ENCODE results near the gene EML6.

Gene EML6

GRCh38 chr2:54783349-54783748, 59.9 kb downstream of the EML6 start:
- no peak for TF ChIP-seq ZNF274 (IDR thresholded peaks at IDR 0.05; ENCODE audit: low read depth, low read length)

GRCh38 chr2:54787270-54787669, 63.8 kb downstream of the EML6 start:
- TF ChIP-seq ZNF274 (IDR thresholded peaks at IDR 0.05; ENCODE audit: low read depth, low read length), result no peak
- no peak overlapping the region for H3K4me3 ChIP-seq (ENCODE audit: low read length)

More at GRCh38 chr2:54783349-54783748, 59.9 kb downstream of the EML6 start:
- H3K4me3 ChIP-seq (ENCODE audit: low read length), result no peak overlapping the region

- TF ChIP-seq ZNF274 (IDR thresholded peaks at IDR 0.05; ENCODE audit: low read depth, low read length), result no peak
- no peak overlapping the region for H3K4me3 ChIP-seq (ENCODE audit: low read length)
Measured at GRCh38 chr2:54787755-54788366, 64.4 kb downstream of the EML6 start.

- H3K4me3 ChIP-seq (ENCODE audit: low read length), result no peak overlapping the region
Measured at GRCh38 chr2:54789878-54790277, 66.4 kb downstream of the EML6 start.

GRCh38 chr2:54791831-54792230, 68.4 kb downstream of the EML6 start:
- no peak for TF ChIP-seq ZNF274 (IDR thresholded peaks at IDR 0.05; ENCODE audit: low read depth, low read length)
- H3K4me3 ChIP-seq (ENCODE audit: low read length), result no peak overlapping the region

More at GRCh38 chr2:54789878-54790277, 66.4 kb downstream of the EML6 start:
- no peak for TF ChIP-seq ZNF274 (IDR thresholded peaks at IDR 0.05; ENCODE audit: low read depth, low read length)

- no peak for TF ChIP-seq ZNF274 (IDR thresholded peaks at IDR 0.05; ENCODE audit: low read depth, low read length)
- H3K4me3 ChIP-seq (ENCODE audit: low read length), result no peak overlapping the region
Measured at GRCh38 chr2:54797307-54797706, 73.8 kb downstream of the EML6 start.

GRCh38 chr2:54801352-54801751, 77.9 kb downstream of the EML6 start:
- no peak for TF ChIP-seq ZNF274 (IDR thresholded peaks at IDR 0.05; ENCODE audit: low read depth, low read length)
- no peak overlapping the region for H3K4me3 ChIP-seq (ENCODE audit: low read length)

- H3K4me3 ChIP-seq (ENCODE audit: low read length), result no peak overlapping the region
- TF ChIP-seq ZNF274 (IDR thresholded peaks at IDR 0.05; ENCODE audit: low read depth, low read length), result no peak
Measured at GRCh38 chr2:54803783-54804751, 80.6 kb downstream of the EML6 start.

- no peak for TF ChIP-seq ZNF274 (IDR thresholded peaks at IDR 0.05; ENCODE audit: low read depth, low read length)
- no peak overlapping the region for H3K4me3 ChIP-seq (ENCODE audit: low read length)
Measured at GRCh38 chr2:54805255-54805654, 81.8 kb downstream of the EML6 start.

GRCh38 chr2:54806975-54807374, 83.5 kb downstream of the EML6 start:
- H3K4me3 ChIP-seq (ENCODE audit: low read length), result no peak overlapping the region
- TF ChIP-seq ZNF274 (IDR thresholded peaks at IDR 0.05; ENCODE audit: low read depth, low read length), result no peak

- TF ChIP-seq ZNF274 (IDR thresholded peaks at IDR 0.05; ENCODE audit: low read depth, low read length), result no peak
- H3K4me3 ChIP-seq (ENCODE audit: low read length), result no peak overlapping the region
Measured at GRCh38 chr2:54808661-54809060, 85.2 kb downstream of the EML6 start.

- no peak for TF ChIP-seq ZNF274 (IDR thresholded peaks at IDR 0.05; ENCODE audit: low read depth, low read length)
Measured at GRCh38 chr2:54809819-54810218, 86.4 kb downstream of the EML6 start.

GRCh38 chr2:54810246-54810645, 86.8 kb downstream of the EML6 start:
- no peak overlapping the region for H3K4me3 ChIP-seq (ENCODE audit: low read length)
- no peak for TF ChIP-seq ZNF274 (IDR thresholded peaks at IDR 0.05; ENCODE audit: low read depth, low read length)

More at GRCh38 chr2:54809819-54810218, 86.4 kb downstream of the EML6 start:
- no peak overlapping the region for H3K4me3 ChIP-seq (ENCODE audit: low read length)

GRCh38 chr2:54813584-54813983, 90.1 kb downstream of the EML6 start:
- H3K4me3 ChIP-seq (ENCODE audit: low read length), result no peak overlapping the region
- no peak for TF ChIP-seq ZNF274 (IDR thresholded peaks at IDR 0.05; ENCODE audit: low read depth, low read length)
